ENCODE measurements around the gene FARP2.

DNA sequence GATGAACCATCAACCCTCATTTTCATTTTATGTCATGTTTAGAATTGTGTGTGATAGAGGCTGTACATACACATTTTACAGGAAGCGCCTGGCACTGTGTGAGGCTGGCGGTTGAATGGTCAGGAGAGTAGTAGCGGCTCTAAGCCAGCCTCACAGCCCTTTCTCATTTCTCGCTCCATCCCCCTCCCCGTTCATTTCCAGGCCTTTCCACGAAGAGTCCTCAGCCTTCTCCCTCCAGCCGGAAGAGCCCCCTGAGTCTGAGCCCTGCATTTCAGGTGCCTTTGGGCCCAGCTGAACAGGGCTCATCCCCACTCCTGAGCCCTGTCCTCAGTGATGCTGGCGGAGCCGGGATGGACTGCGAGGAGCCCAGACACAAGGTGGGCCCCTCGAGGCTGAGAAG, 100.5 kb downstream of the FARP2 start:
- TF ChIP-seq, protein P1, sequence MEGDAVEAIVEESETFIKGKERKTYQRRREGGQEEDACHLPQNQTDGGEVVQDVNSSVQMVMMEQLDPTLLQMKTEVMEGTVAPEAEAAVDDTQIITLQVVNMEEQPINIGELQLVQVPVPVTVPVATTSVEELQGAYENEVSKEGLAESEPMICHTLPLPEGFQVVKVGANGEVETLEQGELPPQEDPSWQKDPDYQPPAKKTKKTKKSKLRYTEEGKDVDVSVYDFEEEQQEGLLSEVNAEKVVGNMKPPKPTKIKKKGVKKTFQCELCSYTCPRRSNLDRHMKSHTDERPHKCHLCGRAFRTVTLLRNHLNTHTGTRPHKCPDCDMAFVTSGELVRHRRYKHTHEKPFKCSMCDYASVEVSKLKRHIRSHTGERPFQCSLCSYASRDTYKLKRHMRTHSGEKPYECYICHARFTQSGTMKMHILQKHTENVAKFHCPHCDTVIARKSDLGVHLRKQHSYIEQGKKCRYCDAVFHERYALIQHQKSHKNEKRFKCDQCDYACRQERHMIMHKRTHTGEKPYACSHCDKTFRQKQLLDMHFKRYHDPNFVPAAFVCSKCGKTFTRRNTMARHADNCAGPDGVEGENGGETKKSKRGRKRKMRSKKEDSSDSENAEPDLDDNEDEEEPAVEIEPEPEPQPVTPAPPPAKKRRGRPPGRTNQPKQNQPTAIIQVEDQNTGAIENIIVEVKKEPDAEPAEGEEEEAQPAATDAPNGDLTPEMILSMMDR (conservative IDR thresholded peaks at IDR 0.05; ENCODE audit: low read length), result no peak
- no peak for TF ChIP-seq EZH2phosphoT487 (IDR thresholded peaks at IDR 0.05; ENCODE audit: borderline replicate concordance)

Measured in Loucy (cell line).